Stromal cell of bone marrow (primary cell): ENCODE measurements around the gene MARCO.

Experiments used
- DNase-seq: peaks from one replicate; pipeline ENCODE4 v3.0.0-alpha.2; 2012; ENCODE audit warnings: low read depth

Gene MARCO

DNA sequence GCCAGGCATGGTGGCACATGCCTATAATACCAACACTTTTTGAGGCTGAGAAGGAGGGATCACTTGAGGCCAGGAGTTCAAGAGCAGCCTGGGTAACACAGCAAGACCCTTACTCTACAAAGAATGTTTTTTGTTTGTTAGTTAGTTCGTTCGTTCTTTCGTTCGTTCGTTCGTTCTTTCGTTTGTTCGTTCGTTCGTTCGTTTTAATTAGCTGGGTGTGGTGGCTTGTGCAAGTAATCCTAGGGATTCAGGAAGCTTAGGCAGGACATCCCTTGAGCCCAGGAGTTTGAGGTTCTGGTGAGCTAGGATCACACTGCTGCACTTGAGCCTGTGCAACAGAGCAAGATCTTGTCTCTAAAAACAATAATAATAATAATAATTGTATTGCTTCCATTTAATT lies 98.7 kb downstream of the MARCO start:
- no peak for DNase-seq
